GM23338 (cell line): Measurements from ENCODE around the gene LAMA4. TPM values are rescaled to one million over a fixed set of nuclear protein-coding genes. Genes with fewer than 3 reads are reported as not detected.

Source experiments
- ATAC-seq: fragments of 200-7000 bp; cut with Tn5 transposase; 3 replicates; pipeline ENCODE4 v1.9.1; 2020
- DNase-seq: peaks from one replicate; pipeline ENCODE4 v3.0.0-alpha.2; 2015; ENCODE audit warnings: low spot score
- H2AFZ ChIP-seq: fragments of 200-600 bp; sonication (generic); 2 replicates; pipeline ENCODE4 v1.8.0; 2016; ENCODE audit warnings: antibody characterized with exemption, mild to moderate bottlenecking, moderate library complexity
- H3F3A ChIP-seq: fragments of 200-600 bp; sonication (generic); replicated peaks from 2 replicates; pipeline ENCODE4 v1.8.0; 2017; ENCODE audit warnings: antibody characterized with exemption, mixed run types, low read depth
- H3K27ac ChIP-seq: fragments of 200-600 bp; sonication (generic); 2 replicates; pipeline ENCODE4 v1.6.1; 2016; ENCODE audit warnings: low read depth
- H3K27me3 ChIP-seq: fragments of 200-600 bp; sonication (generic); 2 replicates; pipeline ENCODE4 v1.8.0; 2016; ENCODE audit warnings: mild to moderate bottlenecking, mixed run types, moderate library complexity; ENCODE audit not compliant: insufficient read depth
- H3K36me3 ChIP-seq: fragments of 200-600 bp; sonication (generic); 2 replicates; pipeline ENCODE4 v1.8.0; 2016; ENCODE audit warnings: mild to moderate bottlenecking; ENCODE audit not compliant: insufficient read depth
- H3K4me1 ChIP-seq: fragments of 200-600 bp; sonication (generic); 2 replicates; pipeline ENCODE4 v1.8.0; 2016; ENCODE audit warnings: mild to moderate bottlenecking, moderate library complexity; ENCODE audit not compliant: insufficient read depth
- H3K4me2 ChIP-seq: fragments of 200-600 bp; sonication (generic); 2 replicates; pipeline ENCODE4 v1.7.1; 2017; ENCODE audit warnings: mixed run types
- H3K4me3 ChIP-seq: fragments of 200-600 bp; sonication (generic); 2 replicates; pipeline ENCODE4 v1.6.1; 2016; ENCODE audit warnings: mixed run types
- H3K79me2 ChIP-seq: fragments of 200-600 bp; sonication (generic); replicated peaks from 2 replicates; pipeline ENCODE4 v1.8.0; 2017; ENCODE audit warnings: mild to moderate bottlenecking; ENCODE audit not compliant: insufficient read depth
- H3K9me2 ChIP-seq: fragments of 200-600 bp; sonication (generic); 2 replicates; pipeline ENCODE4 v1.8.0; 2017; ENCODE audit not compliant: insufficient read depth
- H4K20me1 ChIP-seq: fragments of 200-600 bp; sonication (generic); replicated peaks from 2 replicates; pipeline ENCODE4 v1.8.0; 2017; ENCODE audit warnings: mild to moderate bottlenecking; ENCODE audit not compliant: insufficient read depth
- H3K27ac Mint-ChIP-seq: 2 replicates; pipeline ENCODE4 v1.8.0; 2020; ENCODE audit warnings: inconsistent platforms, mild to moderate bottlenecking, moderate library complexity, mixed read lengths
- H3K27me3 Mint-ChIP-seq: 3 replicates; pipeline ENCODE4 v1.8.0; 2022; ENCODE audit warnings: low read depth, mild to moderate bottlenecking, moderate library complexity, mixed read lengths, inconsistent platforms; ENCODE audit not compliant: insufficient read depth, poor library complexity
- H3K36me3 Mint-ChIP-seq: 3 replicates; pipeline ENCODE4 v1.8.0; 2021; ENCODE audit warnings: low read depth, mild to moderate bottlenecking, inconsistent platforms, moderate library complexity, mixed read lengths
- H3K4me1 Mint-ChIP-seq: 3 replicates; pipeline ENCODE4 v1.8.0; 2020; ENCODE audit warnings: mild to moderate bottlenecking, inconsistent platforms, mixed read lengths
- H3K4me3 Mint-ChIP-seq: 3 replicates; pipeline ENCODE4 v1.8.0; 2021; ENCODE audit warnings: moderate library complexity, mild to moderate bottlenecking, inconsistent platforms, mixed read lengths
- H3K9me3 Mint-ChIP-seq: 3 replicates; pipeline ENCODE4 v1.8.0; 2020; ENCODE audit warnings: moderate library complexity, mild to moderate bottlenecking, inconsistent platforms, mixed read lengths
- CREB1 ChIP-seq: fragments of 250-450 bp; sonication (Bioruptor Pico); IDR thresholded peaks from 2 replicates; pipeline ENCODE4 v1.5.0; 2020; ENCODE audit warnings: low read depth, mild to moderate bottlenecking, moderate library complexity
- EZH2phosphoT487 ChIP-seq: fragments of 200-600 bp; sonication (generic); IDR thresholded peaks from one replicate; pipeline ENCODE4 v1.8.1; 2018; ENCODE audit warnings: antibody characterized with exemption; ENCODE audit not compliant: unreplicated experiment
- JUNB ChIP-seq: IDR thresholded peaks from one replicate; pipeline ENCODE4 v1.6.1; 2016; ENCODE audit warnings: antibody characterized with exemption; ENCODE audit not compliant: unreplicated experiment
- POLR2AphosphoS5 ChIP-seq: IDR thresholded peaks from 2 replicates; pipeline ENCODE4 v1.6.1; 2016; ENCODE audit warnings: antibody characterized with exemption, low read depth
- REST ChIP-seq: IDR thresholded peaks from one replicate; pipeline ENCODE4 v1.6.1; 2018; ENCODE audit warnings: antibody characterized with exemption; ENCODE audit not compliant: unreplicated experiment
- ZNF331 ChIP-seq: fragments of 250-450 bp; sonication (Bioruptor Pico); IDR thresholded peaks from 2 replicates; pipeline ENCODE4 v1.5.0; 2020; ENCODE audit warnings: low read depth, mild to moderate bottlenecking, moderate library complexity
- ZNF462 ChIP-seq: fragments of 250-450 bp; sonication (Bioruptor Pico); IDR thresholded peaks from 2 replicates; pipeline ENCODE4 v1.5.0; 2020; ENCODE audit warnings: mild to moderate bottlenecking, moderate library complexity
- polyA plus RNA-seq: library from polyadenylated mRNA; unstranded; fragments of >200 nt; fragmentation: Nextera tagmentation; extraction: Ambion mirVana; gene quantifications from 2 replicates; pipeline ENCODE4 v1.2.1, GENCODE V29; 2016
- total RNA-seq: library from RNA; depleted of rRNA; stranded (reverse); fragments of >200 nt; shearing (Covaris generic); gene quantifications from 2 replicates; pipeline ENCODE4 v1.2.3, GENCODE V29; 2014

Gene LAMA4
- total and polyA plus RNA-seq, 2 experiments from 2014 or later = 1.7 to 2.8 TPM

DNA sequence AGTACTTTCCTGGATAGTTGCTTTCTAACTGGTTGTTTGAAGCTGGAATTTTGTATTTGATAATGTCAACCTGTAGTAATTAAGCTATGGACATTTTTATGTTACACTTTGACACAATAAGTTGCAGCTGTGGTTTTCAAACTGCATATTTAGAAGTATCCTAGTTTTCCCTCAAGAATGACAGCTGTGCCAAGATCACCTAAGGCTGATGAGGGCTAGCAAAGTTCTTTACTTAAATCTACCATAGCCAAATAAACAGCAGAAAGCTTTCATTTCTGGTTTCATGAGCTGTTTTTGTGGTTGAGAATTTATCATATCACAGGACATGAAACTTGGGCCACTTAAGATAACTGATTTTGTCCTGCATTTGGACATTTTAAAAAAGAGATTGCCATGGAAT, 136.3 kb downstream of the LAMA4 start:
- no peaks in the 10 kb centered on the region for H3K4me1 ChIP-seq
- no peaks in the 10 kb centered on the region for H3K79me2 ChIP-seq
- no peak overlapping the region for H3K4me3 ChIP-seq
- no peaks in the 10 kb centered on the region for H3K36me3 ChIP-seq
- DNase-seq (no peak), ATAC-seq (no peak)
- Mint-ChIP-seq H3K9me3 (no peaks in the 10 kb centered on the region; the same call in 2 of the 3 replicates), H3K36me3 (no peaks in the 10 kb centered on the region), H3K27me3 (no peaks in the 10 kb centered on the region), H3K27ac (no peak overlapping the region), H3K4me1 (peaks cover 3% of the 10 kb centered on the region), H3K4me3 (no peak overlapping the region)
- no peak overlapping the region for H3K27ac ChIP-seq
- TF ChIP-seq POLR2AphosphoS5 (no peak), ZNF462 (CRISPR knock-in tag) (no peak), ZNF331 (CRISPR knock-in tag) (no peak), JUNB (no peak)
- no peak overlapping the region for H3K4me2 ChIP-seq
- H3F3A ChIP-seq = no peaks in the 10 kb centered on the region
- H3K9me2 ChIP-seq = no peaks in the 10 kb centered on the region
- no peaks in the 10 kb centered on the region for H3K27me3 ChIP-seq
- H4K20me1 ChIP-seq = no peaks in the 10 kb centered on the region
- no peak overlapping the region for H2AFZ ChIP-seq

DNA sequence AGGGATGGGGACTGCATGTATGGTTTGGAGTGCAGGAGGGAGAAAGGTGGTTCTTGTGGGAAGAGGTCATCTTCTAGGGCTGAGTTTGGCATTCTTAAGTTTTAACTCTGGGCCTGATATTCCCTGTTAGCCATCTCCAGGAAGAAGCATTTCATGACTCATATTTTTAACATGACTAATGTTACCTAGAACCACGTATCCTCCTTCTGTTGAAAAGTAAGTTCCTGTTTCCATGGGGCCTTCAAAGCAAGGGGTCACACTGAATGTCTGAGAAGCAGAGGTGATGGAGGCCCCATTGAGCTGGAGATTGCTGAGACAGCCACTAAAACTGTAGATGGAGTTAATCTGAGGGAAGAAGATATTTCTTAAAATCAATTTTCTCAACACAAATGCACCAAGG, 136.8 kb downstream of the LAMA4 start:
- H3F3A ChIP-seq = no peaks in the 10 kb centered on the region
- no peak overlapping the region for H3K27ac ChIP-seq
- Mint-ChIP-seq H3K36me3 (no peaks in the 10 kb centered on the region), H3K4me1 (no peaks in the 10 kb centered on the region), H3K27ac (no peak overlapping the region), H3K9me3 (no peaks in the 10 kb centered on the region; the same call in 2 of the 3 replicates), H3K4me3 (no peak overlapping the region), H3K27me3 (no peaks in the 10 kb centered on the region)
- H3K4me3 ChIP-seq = no peak overlapping the region
- H3K4me2 ChIP-seq = no peak overlapping the region
- no peaks in the 10 kb centered on the region for H3K9me2 ChIP-seq
- no peaks in the 10 kb centered on the region for H3K4me1 ChIP-seq
- ATAC-seq (no peak), DNase-seq (no peak)
- no peaks in the 10 kb centered on the region for H3K36me3 ChIP-seq
- H3K79me2 ChIP-seq = no peaks in the 10 kb centered on the region
- TF ChIP-seq CREB1 (CRISPR knock-in tag) (no peak), POLR2AphosphoS5 (no peak), EZH2phosphoT487 (no peak), ZNF331 (CRISPR knock-in tag) (no peak), REST (no peak)
- H3K27me3 ChIP-seq = no peaks in the 10 kb centered on the region
- H4K20me1 ChIP-seq = no peaks in the 10 kb centered on the region
- no peak overlapping the region for H2AFZ ChIP-seq
